Ecto neural progenitor cell (in vitro differentiated cells): ENCODE data around the gene CCL13.

ENCODE experiments used
- DNase-seq: peaks from one replicate; pipeline ENCODE4 v3.0.0-alpha.2; 2018; ENCODE audit warnings: low spot score

The CCL13 gene

DNA sequence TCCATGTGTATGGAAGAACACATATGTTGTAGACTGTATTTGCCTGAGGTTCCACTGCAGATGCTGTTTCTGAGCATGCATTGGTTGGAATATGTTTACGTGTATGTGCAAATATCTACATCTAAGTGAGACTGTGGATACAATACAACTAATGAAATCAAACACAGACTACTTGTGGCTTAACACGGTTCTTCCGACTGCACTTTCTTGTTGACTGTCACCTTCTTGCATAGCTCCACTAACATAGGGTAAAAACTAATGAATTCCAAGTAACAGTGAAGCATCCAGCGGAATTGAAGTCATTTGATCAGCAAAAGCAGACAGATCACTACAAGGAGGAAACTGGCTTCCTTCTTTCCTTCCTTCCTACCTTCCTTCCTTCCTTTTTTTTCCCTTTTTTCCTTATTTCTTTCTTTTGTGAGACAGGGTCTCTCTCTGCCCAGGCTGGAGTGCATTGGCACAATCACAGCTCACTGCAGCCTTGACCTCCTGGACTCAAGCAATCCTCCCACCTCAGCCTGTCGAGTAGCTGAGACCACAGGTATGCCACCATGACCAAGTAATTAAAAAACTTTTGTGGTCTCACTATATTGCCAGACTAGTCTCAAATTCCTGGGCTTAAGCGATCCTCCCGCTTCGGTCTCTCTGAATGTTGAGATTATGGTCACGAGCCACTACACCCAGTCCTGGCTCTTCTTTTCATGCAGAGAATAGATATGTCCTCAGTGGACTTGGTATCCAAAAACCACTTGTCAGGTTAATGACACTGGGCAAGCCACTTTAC, 28.7 kb downstream of the CCL13 start:
- no peak for DNase-seq

DNA sequence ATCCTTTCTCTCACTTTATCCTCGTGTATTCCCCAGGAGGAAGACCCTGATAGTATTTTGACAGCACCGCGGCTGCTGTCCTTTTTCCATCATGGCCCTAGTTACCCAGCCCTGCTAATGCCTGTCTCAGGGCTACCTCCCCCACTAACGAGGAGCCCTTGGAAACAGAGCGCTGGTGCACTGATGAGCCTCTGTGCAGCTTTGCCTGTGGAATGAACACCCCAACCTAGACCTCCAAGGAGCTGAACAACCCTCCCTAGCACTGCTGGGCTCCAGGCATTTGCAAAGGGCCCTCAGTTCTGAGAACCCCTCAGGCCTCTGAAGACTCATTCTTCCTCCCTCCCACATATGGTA, 30.0 kb downstream of the CCL13 start:
- DNase-seq: peak; percentile 29

DNA sequence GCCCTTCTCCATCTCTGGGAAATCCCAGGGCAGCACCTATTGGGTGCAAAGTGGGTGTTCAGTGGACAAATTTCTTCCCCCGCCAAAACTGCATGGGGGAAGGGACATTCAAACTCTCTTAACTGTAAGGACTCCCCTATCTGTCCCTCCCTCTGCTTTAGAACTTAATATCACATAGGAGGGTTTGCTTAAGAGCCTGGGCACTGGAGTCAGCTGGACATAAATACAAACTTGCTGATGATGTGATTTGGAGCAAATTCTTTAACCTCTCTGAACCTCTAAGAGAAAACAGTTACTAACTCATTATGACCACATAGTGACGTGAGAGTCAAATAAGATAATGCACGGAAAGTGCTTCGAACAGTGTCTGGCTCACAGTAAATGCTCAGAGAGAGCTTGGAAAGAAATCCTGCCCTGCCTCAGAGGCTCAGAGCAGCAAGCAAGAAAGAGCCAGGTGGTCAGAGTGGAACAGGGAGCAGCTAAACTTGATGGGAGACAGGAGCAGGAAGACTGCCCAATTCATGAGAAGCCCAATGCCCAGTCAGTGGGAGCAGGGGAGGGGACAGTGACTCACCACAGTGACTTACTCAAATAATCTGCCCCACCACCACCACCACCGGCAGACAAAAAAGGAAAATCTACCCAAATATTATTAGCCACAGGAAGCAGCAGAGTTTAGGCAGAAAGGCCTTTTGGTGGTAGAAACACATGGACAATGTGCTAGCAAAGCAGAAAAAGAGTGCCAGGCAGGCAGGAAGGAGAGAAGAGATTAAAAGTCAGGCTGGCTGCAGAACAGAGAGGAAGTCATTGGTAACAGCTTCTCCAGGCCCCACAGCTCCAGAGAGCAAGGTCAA, 30.6 kb downstream of the CCL13 start:
- DNase-seq: peak; percentile 34

DNA sequence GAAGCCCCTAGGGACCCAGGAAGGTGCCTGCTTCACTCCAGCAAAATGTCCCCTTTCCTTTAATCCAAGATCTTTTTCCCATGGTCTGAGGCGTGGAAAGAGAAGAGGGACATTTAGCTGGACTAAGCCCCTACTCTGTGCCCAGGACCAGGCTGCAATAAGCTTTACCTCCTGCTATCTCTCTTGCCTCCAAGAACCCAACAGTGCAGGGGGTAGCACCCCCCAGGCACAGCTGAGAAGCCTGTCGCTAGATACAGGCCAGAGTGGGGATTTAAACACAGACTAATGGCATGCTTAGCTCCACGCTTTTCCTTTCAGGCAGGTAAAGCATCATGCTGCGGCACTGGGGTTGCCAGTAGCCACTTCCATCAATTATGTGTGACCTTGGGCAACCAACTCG, 31.3 kb downstream of the CCL13 start:
- DNase-seq: peak; percentile 27

DNA sequence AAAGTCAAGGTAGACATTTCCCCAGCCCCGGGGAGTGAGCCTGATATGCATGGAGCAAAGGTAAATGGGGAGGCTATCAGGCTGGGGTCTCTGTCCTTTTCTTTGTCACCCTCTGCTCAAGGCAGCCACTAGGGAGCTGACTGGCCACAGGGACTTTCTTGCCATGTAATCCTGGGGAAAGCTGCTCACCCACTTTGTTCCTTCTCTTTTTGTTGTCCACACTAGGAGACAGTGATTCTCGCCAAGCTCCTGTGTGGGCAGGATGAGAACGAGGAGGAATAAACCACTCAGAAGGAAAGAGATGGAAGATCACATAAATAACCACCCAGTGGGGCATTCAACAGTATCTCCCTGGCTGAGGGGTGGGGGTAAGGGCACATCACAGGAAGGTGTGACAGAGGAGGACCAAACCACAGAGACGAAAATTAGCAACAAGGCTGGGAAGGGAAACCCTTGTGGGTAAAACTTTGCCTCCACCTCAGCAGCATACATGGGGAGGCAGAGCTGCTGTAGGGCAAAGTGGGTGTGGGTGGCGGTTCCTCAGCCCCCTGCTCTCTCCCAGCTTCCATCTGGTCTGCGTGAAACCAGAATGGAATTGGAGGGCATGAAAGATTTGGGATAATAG, 33.0 kb downstream of the CCL13 start:
- no peak for DNase-seq

DNA sequence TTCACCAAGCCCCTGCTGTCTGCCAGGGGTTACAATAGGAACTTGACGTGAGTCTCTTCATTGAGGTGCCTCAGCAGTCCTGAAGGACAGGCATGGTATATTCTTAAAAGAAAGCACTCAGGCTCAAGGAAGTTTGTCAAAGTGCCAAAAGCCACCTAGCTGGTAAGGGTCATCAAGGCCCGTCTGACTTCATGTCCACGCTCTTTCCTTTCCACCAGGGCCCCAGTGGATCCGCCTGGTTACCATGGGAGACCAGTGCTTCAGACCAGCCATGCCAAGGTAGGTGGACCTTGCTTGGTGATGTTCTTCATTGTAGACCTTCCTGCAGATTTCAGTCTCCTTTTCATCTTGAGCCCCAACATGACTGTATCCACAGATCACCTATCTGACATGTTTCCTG, 34.4 kb downstream of the CCL13 start:
- DNase-seq: no peak

DNA sequence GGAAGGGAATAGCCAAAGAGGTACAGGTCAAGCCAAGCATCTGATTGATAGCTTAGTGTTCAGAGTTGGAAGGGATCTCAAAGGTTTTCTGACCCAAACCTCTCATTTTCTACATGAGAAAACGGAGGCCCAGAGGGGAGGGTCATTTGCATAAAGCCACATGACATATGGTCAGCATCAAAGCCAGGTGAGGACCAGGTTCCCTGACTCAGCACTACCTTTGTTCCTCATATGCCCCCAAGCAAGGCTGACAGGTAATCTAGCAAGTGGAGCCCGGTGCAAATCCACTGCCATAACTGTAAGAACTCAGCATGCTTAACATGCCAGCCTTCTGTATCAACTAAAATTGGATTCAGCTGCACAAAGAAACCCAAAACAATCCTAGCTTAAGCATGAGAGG, 35.0 kb downstream of the CCL13 start:
- DNase-seq: no peak

DNA sequence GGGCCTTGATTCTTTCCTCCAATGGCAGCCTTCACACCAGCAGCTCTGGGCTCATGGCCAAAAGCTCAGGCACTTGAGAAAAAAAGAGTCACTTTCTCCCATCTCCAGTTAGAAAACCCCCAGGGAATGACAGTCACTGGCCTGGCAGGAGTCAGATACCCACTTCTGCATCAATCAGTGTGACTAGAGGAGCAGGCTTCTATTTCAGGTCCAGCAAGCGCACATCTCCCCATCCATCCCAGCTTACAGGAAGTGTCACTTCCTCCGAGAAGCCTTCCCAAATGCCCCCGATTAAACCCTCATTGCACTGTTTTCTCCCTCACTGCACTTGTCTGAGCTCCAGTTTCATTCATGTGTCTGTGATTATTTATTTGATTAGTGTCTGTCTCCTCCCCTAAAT, 37.1 kb downstream of the CCL13 start:
- DNase-seq: no peak

DNA sequence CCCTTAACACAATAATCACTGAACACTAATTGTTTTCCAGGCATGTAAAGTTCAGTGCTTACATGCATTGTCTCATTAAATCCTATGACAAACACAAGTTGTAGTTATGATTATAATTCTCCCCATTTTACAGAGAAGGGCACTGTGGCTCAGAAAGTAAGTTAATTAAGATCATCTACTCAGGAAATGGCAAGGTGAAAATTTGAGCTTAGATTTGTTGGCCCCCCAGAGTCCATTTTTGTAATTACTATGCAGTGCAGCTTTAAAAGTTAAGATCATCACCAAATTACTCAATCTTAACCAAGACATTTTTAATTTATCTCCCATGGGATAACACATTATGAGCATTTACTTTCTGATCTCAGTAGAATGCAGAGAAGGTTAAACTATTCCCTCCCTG, 41.0 kb downstream of the CCL13 start:
- no peak for DNase-seq

DNA sequence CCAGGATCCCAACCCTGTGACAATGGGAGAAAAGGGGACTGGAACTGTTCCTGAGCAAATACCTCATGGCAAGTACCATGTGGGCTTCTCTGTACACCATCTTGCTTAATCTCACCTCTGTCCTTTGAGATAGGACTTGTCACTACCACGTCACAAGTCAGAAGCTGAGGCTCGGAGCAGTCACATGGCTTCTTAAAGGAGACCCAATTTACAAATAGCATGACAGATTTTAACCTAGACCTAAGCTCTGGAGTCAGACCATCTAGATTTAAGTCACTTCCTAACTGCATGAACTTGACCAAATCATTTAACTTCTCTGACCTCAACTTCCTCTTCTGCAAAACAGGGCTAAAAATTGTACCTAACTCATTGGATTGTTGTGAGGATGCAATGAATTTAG, 42.7 kb downstream of the CCL13 start:
- no peak for DNase-seq

DNA sequence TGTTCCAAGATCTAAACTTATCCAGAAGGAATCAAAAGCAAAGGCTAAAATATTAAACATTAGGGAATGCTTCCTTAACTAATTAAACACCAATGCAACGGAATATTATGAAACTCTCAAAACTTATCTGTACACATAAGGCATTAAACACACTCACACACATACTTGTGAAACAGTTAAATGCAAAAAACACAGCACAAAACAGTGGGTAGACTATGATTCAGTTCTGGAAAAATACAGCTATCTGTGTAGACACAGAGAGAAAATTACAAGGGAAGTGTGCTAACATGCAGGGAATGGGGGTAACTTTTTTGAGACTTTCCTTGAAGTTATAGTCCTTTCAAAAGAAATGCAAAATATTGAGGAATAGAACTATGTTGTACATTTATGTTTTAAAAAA, 43.4 kb downstream of the CCL13 start:
- no peak for DNase-seq

DNA sequence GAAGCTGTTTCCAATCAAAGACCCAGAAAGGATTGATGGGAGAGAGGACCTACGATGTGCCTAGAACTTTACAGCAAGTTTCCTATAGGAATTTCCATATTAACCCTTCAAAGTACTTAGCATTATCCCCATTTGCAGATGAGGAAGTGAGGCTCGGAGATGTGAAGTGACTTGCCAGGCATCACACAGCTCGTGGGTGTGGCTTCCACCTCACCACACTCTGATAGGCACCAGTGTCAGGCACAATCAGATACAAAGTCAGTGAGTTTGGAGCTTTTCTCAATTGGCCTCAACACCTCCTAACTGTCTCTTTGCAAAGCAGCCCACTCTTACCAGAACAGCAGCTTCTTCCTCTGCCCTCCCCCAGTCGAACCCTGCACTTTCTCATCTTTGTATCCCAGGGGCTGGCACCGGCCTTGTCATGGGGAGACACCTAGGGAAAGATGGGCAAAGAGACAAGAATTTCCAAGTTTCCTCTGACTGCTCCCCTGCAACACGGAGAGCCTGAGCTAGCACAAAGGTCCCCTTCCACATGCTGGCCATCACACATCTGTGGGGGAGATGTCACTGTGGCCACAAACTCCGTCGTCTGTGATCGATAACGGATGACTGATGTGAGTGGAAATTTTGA, 44.1 kb downstream of the CCL13 start:
- no peak for DNase-seq

DNA sequence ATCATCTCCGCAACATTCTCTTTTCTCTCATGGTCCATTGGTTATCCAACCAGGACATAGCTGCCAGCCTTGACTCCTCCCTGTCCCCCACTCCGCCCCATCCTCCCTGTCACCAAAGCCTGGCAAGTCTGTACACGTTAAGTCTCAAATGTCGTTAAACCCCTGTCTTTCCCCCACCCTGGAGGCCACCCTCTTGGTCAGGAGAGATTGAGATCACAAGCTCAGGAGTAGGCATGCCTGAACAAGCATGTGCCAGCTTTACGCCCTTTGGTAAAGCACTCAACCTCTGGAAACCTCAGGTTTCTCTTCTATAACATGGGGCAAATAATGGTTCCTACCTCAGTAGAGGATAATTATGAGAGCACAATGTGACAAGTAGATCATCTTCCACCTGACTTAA, 44.9 kb downstream of the CCL13 start:
- peak; percentile 24 for DNase-seq

DNA sequence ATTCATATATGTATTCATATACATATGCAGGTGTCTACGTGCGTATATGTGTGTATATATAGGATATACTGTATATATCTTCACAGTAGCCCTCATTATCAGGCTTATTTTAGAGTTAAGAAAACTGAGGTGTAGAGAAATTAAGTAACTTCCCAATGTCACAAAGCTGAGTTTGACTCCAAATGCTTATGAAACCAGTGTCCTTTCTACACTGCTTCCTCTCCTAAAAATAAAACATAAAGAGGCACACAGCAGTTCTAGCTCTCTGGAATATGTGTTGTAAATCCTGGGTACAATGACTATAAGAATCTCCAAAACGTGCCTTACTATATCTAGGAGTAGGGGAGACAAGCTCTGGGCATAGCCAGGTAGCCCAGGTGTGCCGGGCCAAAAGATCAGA, 46.7 kb downstream of the CCL13 start:
- no peak for DNase-seq

DNA sequence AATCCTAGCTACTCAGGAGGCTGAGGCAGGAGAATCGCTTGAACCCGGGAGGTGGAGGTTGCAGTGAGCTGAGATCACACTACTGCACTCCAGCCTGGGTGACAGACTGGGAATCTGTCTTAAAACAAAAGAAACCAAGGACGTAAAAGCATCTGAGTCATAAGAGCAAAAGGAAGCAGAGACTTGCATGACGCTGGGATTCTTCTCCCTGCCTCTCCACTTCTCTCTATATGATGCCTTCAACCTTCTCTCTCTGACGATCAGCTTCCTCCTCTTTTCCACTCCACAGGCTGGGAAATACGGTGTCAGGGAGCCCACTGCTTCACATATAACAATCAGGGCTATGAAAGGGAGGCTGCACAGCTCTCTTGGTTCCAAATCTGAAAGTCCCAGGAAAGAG, 49.9 kb downstream of the CCL13 start:
- no peak for DNase-seq
